Gastrocnemius medialis (tissue), 4 donors: ENCODE data around the gene NT5E. TPM values are rescaled to one million over a fixed set of nuclear protein-coding genes. Genes with fewer than 3 reads are reported as not detected.

Source experiments
- ATAC-seq, 2 donors: fragments of 150-250 bp; one replicate each; pipeline ENCODE4 v1.9.1; 2016
- DNase-seq, 2 donors: peaks; one replicate each; pipeline ENCODE4 v3.0.0-alpha.2; 2019
- H3K27ac ChIP-seq, 4 donors: fragments of 200-600 bp; sonication (generic); 1 replicate in 1 of 4; 2 replicates in 3 of 4; pipeline ENCODE4 v1.5.1; 2016 to 2018; ENCODE audit warnings: mild to moderate bottlenecking in 2 of 4, moderate library complexity in 1 of 4
- H3K27me3 ChIP-seq, 3 donors: fragments of 200-600 bp; sonication (generic) in 2 of 3; 1 replicate in 1 of 3; 2 replicates in 2 of 3; pipeline versions ENCODE4 v1.5.1 to v1.6.0; 2016 to 2019; ENCODE audit warnings: mild to moderate bottlenecking in 1 of 3, moderate library complexity in 1 of 3
- H3K36me3 ChIP-seq, 2 donors: fragments of 200-600 bp; sonication (generic) in 1 of 2; one replicate each; pipeline ENCODE4 v1.5.1; 2017 to 2018
- H3K4me1 ChIP-seq, 2 donors: fragments of 200-600 bp; sonication (generic) in 1 of 2; one replicate each; pipeline ENCODE4 v1.5.1; 2016 to 2017; ENCODE audit warnings: mild to moderate bottlenecking in 2 of 2
- H3K4me3 ChIP-seq, 4 donors: fragments of 200-600 bp; sonication (generic) in 3 of 4; 1 replicate in 1 of 4; 2 replicates in 3 of 4; pipeline ENCODE4 v1.5.1; 2016 to 2019; ENCODE audit warnings: mild to moderate bottlenecking in 2 of 4
- H3K9me3 ChIP-seq, 3 donors: fragments of 200-600 bp; sonication (generic) in 2 of 3; 1 replicate in 1 of 3; 2 replicates in 2 of 3; pipeline ENCODE4 v1.5.1; 2016 to 2019
- CTCF ChIP-seq, 5 experiments: fragments of 450-650 bp in 3 of 5; fragments of 200-600 bp in 2 of 5; sonication (generic) in 2 of 5; IDR thresholded peaks in 4 of 5; conservative IDR thresholded peaks in 1 of 5; 1 replicate in 4 of 5; 2 replicates in 1 of 5; pipeline ENCODE4 v1.5.1; 2016 to 2019; ENCODE audit warnings: antibody characterized with exemption in 5 of 5, mild to moderate bottlenecking in 3 of 5, moderate library complexity in 3 of 5
- POLR2A ChIP-seq, 2 donors: fragments of 450-650 bp; IDR thresholded peaks; one replicate each; pipeline ENCODE4 v1.6.1; 2017; ENCODE audit warnings: antibody characterized with exemption in 2 of 2, mild to moderate bottlenecking in 2 of 2, moderate library complexity in 2 of 2
- in situ Hi-C, 4 donors: fragments of 200-750 bp; cut with MboI; loops; one replicate each; pipeline versions ENCODE4 v1.15.0 to v1.8.0; 2017; ENCODE audit warnings: low sequenced_read_pairs in 4 of 4
- intact Hi-C: fragments of 100-400 bp; cut with DNase I; formaldehyde crosslinking; loops from one replicate; pipeline ENCODE4 v1.15.1; 2023; ENCODE audit warnings: low total_unique reads
- total RNA-seq, 4 donors: library from RNA; depleted of rRNA; stranded (reverse); fragments of >200 nt; gene quantifications; one replicate each; pipeline versions ENCODE4 v1.1.0 to v1.2.3, GENCODE V29; 2016

NT5E gene
- total RNA-seq, 4 donors from 2014 or later, result 0.82 to 4.3 (median 2.8) TPM

DNA sequence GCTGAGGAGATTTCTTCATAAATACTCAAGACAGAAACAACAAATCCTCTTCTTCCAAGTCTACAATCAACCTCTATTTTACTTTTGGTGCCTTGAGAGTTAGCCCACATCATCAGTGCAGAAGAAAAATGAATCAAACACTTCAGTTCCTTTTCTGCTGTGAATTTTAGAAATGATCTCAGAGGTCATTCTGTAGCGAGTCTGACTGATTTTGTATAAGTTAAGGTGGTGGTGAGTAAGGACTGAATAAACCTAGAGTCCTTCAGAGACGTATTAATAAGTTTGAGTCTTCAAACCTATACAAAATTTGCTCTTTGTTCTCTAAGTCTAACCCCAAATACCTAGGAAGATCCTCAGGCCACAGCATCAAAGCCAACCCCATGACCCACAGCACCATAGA is 33.1 kb upstream of the NT5E start:
- Histone ChIP-seq H3K27me3 (no peaks in the 10 kb centered on the region), H3K27ac (no peak overlapping the region), H3K36me3 (no peaks in the 10 kb centered on the region), H3K4me1 (no peaks in the 10 kb centered on the region), H3K4me3 (no peak overlapping the region), H3K9me3 (no peaks in the 10 kb centered on the region)
- no peak for DNase-seq
- TF ChIP-seq CTCF (IDR thresholded peaks at IDR 0.05 in 4 of 5, conservative IDR thresholded peaks at IDR 0.05 in 1 of 5) (no peak), POLR2A (IDR thresholded peaks at IDR 0.05) (no peak)
- in situ Hi-C loops (no loop called here), intact Hi-C loops (no loop called here)
- no peak for ATAC-seq

DNA sequence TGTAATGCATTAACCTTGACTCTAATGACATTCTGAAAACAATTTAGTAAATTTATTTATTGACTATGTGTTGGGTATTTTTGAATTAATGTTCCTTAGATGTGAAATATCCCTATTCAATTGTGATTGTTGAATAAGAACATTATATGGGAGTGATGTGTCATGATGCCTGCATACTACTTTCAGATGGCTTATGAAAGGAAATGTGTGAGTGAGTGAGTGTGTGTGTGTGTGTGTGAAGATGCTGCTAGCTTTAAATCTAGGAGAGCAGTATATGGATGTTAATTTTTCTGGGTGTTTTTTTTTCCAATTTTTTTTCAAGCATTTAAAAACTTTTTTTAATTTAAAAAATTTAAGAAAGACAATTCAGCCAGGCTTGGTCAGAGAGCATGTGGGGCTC is 32.5 kb upstream of the NT5E start:
- no peak overlapping the region for H3K4me3 ChIP-seq
- no peaks in the 10 kb centered on the region for H3K36me3 ChIP-seq
- DNase-seq (no peak), ATAC-seq (no peak)
- TF ChIP-seq POLR2A (IDR thresholded peaks at IDR 0.05) (no peak), CTCF (IDR thresholded peaks at IDR 0.05 in 4 of 5, conservative IDR thresholded peaks at IDR 0.05 in 1 of 5) (no peak)
- H3K4me1 ChIP-seq, result no peaks in the 10 kb centered on the region
- in situ Hi-C loops, result no loop called here
- intact Hi-C loops, result no loop called here
- no peak overlapping the region for H3K27ac ChIP-seq
- H3K9me3 ChIP-seq, result no peaks in the 10 kb centered on the region
- no peaks in the 10 kb centered on the region for H3K27me3 ChIP-seq

- ATAC-seq (no peak), DNase-seq (no peak)
- no peaks in the 10 kb centered on the region for H3K36me3 ChIP-seq
- TF ChIP-seq CTCF (IDR thresholded peaks at IDR 0.05 in 4 of 5, conservative IDR thresholded peaks at IDR 0.05 in 1 of 5), result no peak
- no peak for TF ChIP-seq POLR2A (IDR thresholded peaks at IDR 0.05)
- in situ Hi-C loops, result no loop called here
- no peaks in the 10 kb centered on the region for H3K9me3 ChIP-seq
- no peak overlapping the region for H3K27ac ChIP-seq
- no peaks in the 10 kb centered on the region for H3K4me1 ChIP-seq
- H3K4me3 ChIP-seq, result no peak overlapping the region
- H3K27me3 ChIP-seq, result no peaks in the 10 kb centered on the region
- intact Hi-C loops, result no loop called here
Measured at GRCh38 chr6:85418059-85418458, 31.8 kb upstream of the NT5E start.

- TF ChIP-seq CTCF (IDR thresholded peaks at IDR 0.05 in 4 of 5, conservative IDR thresholded peaks at IDR 0.05 in 1 of 5) (no peak), POLR2A (IDR thresholded peaks at IDR 0.05) (no peak)
- DNase-seq (no peak), ATAC-seq (no peak)
- in situ Hi-C loops (no loop called here), intact Hi-C loops (no loop called here)
- Histone ChIP-seq H3K4me3 (no peak overlapping the region), H3K27me3 (no peaks in the 10 kb centered on the region), H3K36me3 (no peaks in the 10 kb centered on the region), H3K27ac (no peak overlapping the region), H3K9me3 (no peaks in the 10 kb centered on the region), H3K4me1 (no peaks in the 10 kb centered on the region)
Measured at GRCh38 chr6:85419046-85419759, 30.7 kb upstream of the NT5E start.

GRCh38 chr6:85420551-85420950 is 29.3 kb upstream of the NT5E start:
- intact Hi-C loops, result no loop called here
- ATAC-seq, result no peak
- H3K27ac ChIP-seq, result no peak overlapping the region

More at GRCh38 chr6:85420551-85420950, 29.3 kb upstream of the NT5E start:
- Histone ChIP-seq H3K4me3 (no peak overlapping the region), H3K9me3 (peaks cover 0 to 6% (median 0%) of the 10 kb centered on the region in 3 donors), H3K36me3 (no peaks in the 10 kb centered on the region), H3K27me3 (no peaks in the 10 kb centered on the region), H3K4me1 (no peaks in the 10 kb centered on the region)
- no peak for DNase-seq
- TF ChIP-seq POLR2A (IDR thresholded peaks at IDR 0.05) (no peak), CTCF (IDR thresholded peaks at IDR 0.05 in 4 of 5, conservative IDR thresholded peaks at IDR 0.05 in 1 of 5) (no peak)
- in situ Hi-C loops, result no loop called here
